GM18498 (cell line): ENCODE measurements around the gene POM121C.
"Not testable (repeated sequence)": the region's sequence is repeated elsewhere in the genome, so short reads cannot be mapped to it uniquely, and the experiment has no call there.

ENCODE experiments used
- ATAC-seq: cut with Tn5 transposase; IDR thresholded peaks from one replicate; pipeline ENCODE4 v1.9.1; 2021; ENCODE audit warnings: mild to moderate bottlenecking, moderate library complexity; ENCODE audit not compliant: unreplicated experiment

The POM121C gene

GRCh38 chr7:75485979-75486643 is at the start of gene POM121C:
TSS of gene POM121C (minus strand) at chr7:75486299. CDS start at chr7:75441496, 44,803 bp downstream.
- ATAC-seq: peak; percentile 99

- peak; percentile 69 for ATAC-seq
Observed at GRCh38 chr7:75534727-75535307, 48.7 kb upstream of the POM121C start.

- ATAC-seq: no peak
Observed at GRCh38 chr7:75533926-75534325, 47.8 kb upstream of the POM121C start.

DNA sequence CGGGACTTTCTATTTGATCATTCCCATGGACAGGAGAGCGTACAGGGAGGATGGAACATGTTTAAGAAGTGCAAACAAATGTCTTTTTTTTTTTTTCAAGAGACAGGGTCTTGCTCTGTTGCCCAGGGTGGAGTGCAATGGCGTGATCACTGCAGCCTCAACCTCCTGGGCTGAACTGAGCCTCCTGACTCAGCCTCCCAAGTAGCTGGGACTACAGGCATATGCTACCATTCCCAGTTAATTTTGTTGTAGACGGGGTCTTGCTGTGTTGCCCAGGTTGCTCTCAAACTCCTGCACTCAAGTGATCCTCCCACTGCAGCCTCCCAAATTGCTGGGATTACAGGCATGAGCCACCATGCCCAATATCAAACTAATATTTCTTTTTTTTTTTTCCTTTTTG is 46.5 kb upstream of the POM121C start:
- ATAC-seq: no peak

DNA sequence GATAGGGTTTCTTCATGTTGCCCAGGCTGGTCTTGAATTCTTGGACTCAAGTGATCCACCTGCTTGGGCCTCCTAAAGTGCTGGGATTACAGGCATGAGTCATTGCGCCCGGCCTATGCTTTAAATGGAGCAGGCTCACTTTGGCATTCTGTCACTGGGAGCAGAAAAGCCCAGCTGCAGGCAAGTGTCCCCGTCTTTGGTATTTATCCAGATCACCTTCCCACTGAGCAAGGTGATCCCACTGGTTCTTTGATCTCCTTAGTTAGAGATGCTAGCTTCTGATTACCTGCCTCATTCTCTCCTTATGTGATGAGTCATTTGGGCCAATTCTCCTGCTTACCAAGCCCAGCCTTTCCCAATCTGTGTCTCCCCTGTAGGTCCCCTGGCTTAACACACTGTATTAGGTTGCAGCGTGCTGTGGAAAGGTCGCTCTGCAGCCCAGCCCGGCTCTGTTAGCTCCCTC is 45.3 kb upstream of the POM121C start:
- no peak for ATAC-seq

GRCh38 chr7:75527224-75527722 is 41.2 kb upstream of the POM121C start:
- ATAC-seq: not testable (repeated sequence)

GRCh38 chr7:75521727-75522126 is 35.6 kb upstream of the POM121C start:
- ATAC-seq: not testable (repeated sequence)

- not testable (repeated sequence) for ATAC-seq
Observed at GRCh38 chr7:75518842-75519241, 32.7 kb upstream of the POM121C start.

DNA sequence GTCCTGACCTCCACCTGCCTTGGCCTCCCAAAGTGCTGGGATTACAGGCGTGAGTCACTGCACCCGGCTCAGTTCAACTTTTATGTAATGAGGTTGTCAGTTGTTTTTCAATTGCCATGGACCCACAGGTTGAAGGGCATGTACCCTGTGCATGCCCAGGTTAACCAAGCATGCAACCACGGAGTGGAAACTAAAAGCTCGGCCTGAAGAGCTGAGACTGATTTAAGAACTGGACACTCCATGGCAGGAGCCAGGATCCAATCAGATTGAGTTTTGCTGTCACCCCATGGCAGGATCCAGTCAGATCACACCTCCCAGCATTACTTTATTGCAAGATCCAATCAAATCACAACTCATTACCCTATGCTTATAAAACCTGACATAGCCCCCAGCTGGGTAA is 22.9 kb upstream of the POM121C start:
- not testable (repeated sequence) for ATAC-seq

- ATAC-seq: not testable (repeated sequence)
Observed at GRCh38 chr7:75492020-75492419, 5.9 kb upstream of the POM121C start, which contains the start of gene SPDYE5. TSS of gene SPDYE5 (plus strand) at chr7:75492320. CDS start at chr7:75494048, 1,728 bp downstream.

DNA sequence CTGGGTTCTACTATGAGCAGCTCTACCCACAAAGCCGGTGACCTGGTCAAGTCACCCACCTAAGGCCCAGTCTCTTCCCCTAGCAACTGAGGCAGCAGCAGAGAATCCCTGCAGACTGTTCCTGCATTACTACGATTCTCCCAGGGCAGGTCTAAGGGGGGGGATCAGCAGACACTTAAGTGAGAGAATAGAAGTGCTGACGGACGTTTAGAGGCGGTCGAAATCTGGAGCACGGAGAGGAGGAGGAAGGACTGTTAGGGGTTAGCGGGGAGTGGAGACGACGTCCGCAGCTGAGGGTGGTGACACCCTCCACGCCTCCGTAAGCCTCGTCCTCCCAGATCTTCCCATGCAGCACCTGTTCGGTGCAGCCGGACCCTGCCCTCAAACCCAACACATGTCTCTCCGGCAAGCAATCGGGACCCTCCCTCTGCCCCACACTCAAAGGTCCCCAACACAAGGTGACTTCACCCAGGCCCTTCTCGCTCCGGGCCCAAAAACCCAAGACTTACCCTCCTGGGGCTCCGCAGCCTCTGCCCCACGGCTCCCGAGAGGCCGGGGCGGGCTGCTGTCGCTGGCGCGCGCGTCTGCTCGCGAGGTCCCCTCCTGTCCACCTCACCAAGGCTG is 632 bp downstream of the POM121C start:
- peak; percentile 16 for ATAC-seq

GRCh38 chr7:75480313-75480712 is 5.8 kb downstream of the POM121C start:
- ATAC-seq: not testable (repeated sequence)

GRCh38 chr7:75477457-75477856 is 8.6 kb downstream of the POM121C start:
- ATAC-seq: not testable (repeated sequence)

DNA sequence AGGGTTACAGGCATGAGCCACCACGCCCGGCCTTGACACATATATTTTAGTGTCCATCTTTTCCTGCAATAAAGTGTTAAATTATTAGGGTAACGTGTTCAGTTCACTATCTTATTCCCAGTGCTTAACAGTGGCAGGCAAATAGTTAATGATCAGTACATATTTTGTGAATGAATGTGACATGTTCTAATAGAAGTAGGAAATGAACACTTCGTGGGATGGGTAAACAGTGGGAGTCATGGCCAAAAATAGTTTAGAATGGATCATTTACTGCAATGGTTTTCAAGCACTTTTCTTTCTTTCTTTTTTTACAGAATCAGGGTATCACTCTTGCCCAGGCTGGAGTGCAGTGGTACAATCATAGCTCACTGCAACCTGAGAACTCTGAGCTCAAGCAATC is 15.9 kb downstream of the POM121C start:
- ATAC-seq: not testable (repeated sequence)

GRCh38 chr7:75460541-75460940 is 25.6 kb downstream of the POM121C start:
- ATAC-seq: not testable (repeated sequence)

DNA sequence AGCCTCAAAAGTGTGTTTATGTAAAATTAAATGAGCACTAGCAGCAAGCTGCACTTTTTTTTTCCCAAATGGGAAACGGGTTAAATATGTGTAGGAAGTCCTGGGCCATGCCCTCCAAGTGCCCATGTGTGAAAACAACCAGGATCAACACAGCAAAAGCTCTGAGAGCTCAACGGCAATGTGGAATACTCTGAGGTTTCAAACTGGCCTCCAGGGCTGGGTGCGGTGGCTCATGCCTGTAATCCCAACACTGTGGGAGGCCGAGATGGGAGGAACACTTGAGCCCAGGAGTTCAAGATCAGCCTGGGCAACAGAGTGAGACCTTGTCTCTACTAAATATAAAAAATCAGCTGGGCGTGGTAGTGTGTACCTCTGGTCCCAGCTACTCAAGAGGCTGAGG is 28.1 kb downstream of the POM121C start:
- not testable (repeated sequence) for ATAC-seq

DNA sequence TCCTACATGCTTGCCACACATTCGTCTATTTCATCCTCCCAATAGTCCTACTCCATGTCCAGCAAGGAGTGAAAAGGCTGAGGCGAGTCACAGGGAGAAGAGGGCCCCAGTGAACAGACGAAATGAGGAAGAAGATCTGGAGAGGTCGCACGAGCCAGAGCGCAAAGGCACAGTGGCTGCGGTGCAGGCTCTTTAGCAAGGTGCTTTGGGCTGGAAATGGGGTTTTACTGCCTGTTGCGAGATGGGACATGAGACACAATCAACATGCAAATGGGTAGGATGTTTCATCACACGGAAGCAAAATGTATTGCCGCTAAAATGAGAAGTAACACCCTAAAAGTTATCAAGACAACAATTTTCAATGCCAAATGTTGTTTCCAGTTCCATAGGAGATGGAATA is 29.7 kb downstream of the POM121C start:
- ATAC-seq: not testable (repeated sequence)

DNA sequence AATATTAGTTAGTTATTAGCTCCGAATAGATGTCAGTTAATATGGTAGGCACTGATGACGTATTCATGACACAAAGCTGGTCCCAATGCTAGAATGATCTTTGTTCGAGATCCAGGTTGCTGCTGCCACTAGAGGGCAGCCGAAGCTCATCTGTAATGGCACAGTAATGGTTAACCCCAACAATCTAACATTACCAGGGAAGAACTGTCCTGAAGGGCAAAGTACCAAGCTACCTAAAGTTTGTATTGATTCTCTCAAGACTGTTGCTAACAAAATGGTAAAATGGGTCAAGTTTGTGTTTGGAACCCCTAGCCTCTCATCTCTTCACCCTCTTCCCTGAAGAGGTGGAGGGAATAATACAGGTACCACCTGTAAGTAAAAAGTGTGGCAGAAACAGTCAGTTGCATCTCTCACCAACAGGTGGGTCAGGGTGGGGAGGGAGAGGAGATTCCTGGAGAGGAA is 33.6 kb downstream of the POM121C start:
- ATAC-seq: peak; percentile 91

DNA sequence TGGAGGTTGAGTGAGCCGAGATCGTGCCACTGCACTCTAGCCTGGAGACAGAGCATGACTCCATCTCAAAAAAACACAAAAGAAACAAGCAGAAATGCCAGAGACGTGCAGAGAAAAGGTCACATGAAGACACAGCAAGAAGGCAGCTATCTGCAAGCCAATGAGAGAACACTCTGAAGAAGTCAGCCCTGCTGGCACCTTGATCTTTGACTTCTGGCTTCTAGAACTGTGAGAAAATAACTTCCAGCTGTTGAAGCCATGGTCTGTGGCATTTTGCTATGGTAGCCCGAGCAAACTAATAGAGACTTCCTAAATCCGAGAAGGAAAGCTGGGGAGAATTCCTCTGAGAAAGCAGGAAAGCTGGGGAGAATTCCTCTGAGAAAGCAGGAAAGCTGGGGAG is 36.2 kb downstream of the POM121C start:
- ATAC-seq: not testable (repeated sequence)

DNA sequence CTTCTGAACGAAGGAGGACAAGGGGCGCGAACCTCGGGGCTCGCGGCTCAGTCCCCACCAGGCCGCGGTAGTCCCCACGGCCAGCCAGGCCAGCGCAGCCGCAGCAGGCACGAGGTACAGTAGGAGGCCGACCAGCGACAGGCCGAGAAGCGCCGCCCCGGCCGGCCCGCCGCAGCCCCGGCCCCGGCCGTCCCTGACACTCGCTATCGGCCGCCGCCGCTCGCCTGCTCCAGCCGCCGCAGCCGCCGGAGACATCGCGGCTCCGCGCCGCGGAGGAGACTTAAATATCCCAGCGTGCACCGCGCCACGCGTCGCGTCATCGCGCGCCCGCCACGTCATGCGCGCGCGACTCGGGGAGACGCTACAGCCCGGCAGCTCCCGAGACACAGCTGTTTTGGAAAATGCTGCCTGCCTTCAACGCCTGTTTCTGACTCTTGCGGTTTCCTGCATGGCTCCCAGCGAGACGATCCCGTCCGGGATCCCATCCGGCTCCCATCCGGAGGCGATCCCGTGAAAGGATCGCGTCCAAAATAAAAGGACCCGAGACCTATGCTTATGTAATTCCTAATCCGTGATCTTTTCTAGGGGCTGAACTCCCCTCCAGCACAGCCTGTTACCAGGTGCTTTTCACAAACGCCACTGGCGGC is 43.5 kb downstream of the POM121C start:
- peak; percentile 90 for ATAC-seq

GRCh38 chr7:75442101-75442464 is 44.0 kb downstream of the POM121C start:
- ATAC-seq: peak; percentile 46
